Adrenal gland (tissue), 12 donors: ENCODE measurements around the gene DUSP8. TPM values are rescaled to one million over a fixed set of nuclear protein-coding genes. Genes with fewer than 3 reads are reported as not detected.
A peak's percentile ranks its signal among the peaks of the same experiment; 100 is the strongest.

Experiments used
- DNase-seq, 7 donors: peaks; one replicate each; pipeline ENCODE4 v3.0.0-alpha.2; 2019 to 2020
- H3K27ac ChIP-seq, 5 donors: fragments of 200-600 bp; sonication (generic) in 4 of 5; 1 replicate in 3 of 5; 2 replicates in 2 of 5; pipeline versions ENCODE4 v1.5.1 to v1.8.0; 2016 to 2020; ENCODE audit warnings: mild to moderate bottlenecking in 1 of 5
- H3K27me3 ChIP-seq: fragments of 200-600 bp; 2 replicates; pipeline ENCODE4 v1.8.0; 2021
- H3K36me3 ChIP-seq, 2 donors: fragments of 200-600 bp; replicated peaks in 1 of 2; 1 replicate in 1 of 2; 2 replicates in 1 of 2; pipeline versions ENCODE4 v1.5.1 to v1.8.0; 2018 to 2022
- H3K4me1 ChIP-seq, 2 donors: fragments of 200-600 bp; replicated peaks in 1 of 2; 1 replicate in 1 of 2; 2 replicates in 1 of 2; pipeline versions ENCODE4 v1.5.1 to v1.8.0; 2018 to 2021
- H3K4me3 ChIP-seq, 4 donors: fragments of 200-600 bp; sonication (generic) in 3 of 4; one replicate each; pipeline ENCODE4 v1.5.1; 2016 to 2018
- H3K9me3 ChIP-seq, 3 donors: fragments of 200-600 bp; sonication (generic) in 1 of 3; replicated peaks in 1 of 3; 1 replicate in 2 of 3; 2 replicates in 1 of 3; pipeline versions ENCODE4 v1.5.1 to v1.8.0; 2016 to 2021
- POLR2A ChIP-seq, 2 donors: fragments of 450-650 bp; IDR thresholded peaks; one replicate each; pipeline ENCODE4 v1.6.1; 2017; ENCODE audit warnings: antibody characterized with exemption in 2 of 2, mild to moderate bottlenecking in 2 of 2, moderate library complexity in 1 of 2
- WGBS, 4 donors: extraction: QIAGEN DNeasy Blood & Tissue Kit in 2 of 4; methylation state at CpG; one replicate each; pipeline versions ENCODE4 v1.1.5 to v1.1.7; 2013 to 2017; 5-methylcytosine and 5-hydroxymethylcytosine counted together
- intact Hi-C, 2 donors: fragments of 100-400 bp; cut with DNase I; formaldehyde crosslinking; loops; one replicate each; pipeline versions ENCODE4 v1.14.1 to v1.15.0; 2022 to 2023
- polyA plus RNA-seq, 3 donors: library from polyadenylated mRNA; stranded (reverse); fragments of 200-250 nt in 2 of 3; fragments of 350-450 nt in 1 of 3; fragmentation: Illumina TruSeq in 1 of 3; extraction: RNeasy Lipid Tissue Mini Kit (QIAGEN cat#74804) in 1 of 3; gene quantifications; one replicate each; pipeline ENCODE4 v1.2.3, GENCODE V29; 2013 to 2014
- total RNA-seq, 9 donors: library from RNA; depleted of rRNA in 4 of 9; stranded (reverse); fragments of >200 nt in 4 of 9; fragments of 120-200 nt in 1 of 9; fragmentation: NEBNext Ultra II Directional in 1 of 9; extraction: Animal tissue kit (Norgen Biotek cat#: 25700) in 1 of 9; gene quantifications; one replicate each; pipeline versions ENCODE4 v1.1.0 to v1.2.4, GENCODE V29; 2013 to 2023
- TF ChIP-seq, protein P1 (sequence below), 6 experiments: fragments of 450-650 bp in 4 of 6; fragments of 200-600 bp in 2 of 6; sonication (generic) in 1 of 6; IDR thresholded peaks; 1 replicate in 5 of 6; 2 replicates in 1 of 6; pipeline versions ENCODE4 v1.5.1 to v1.8.0; 2016 to 2021; ENCODE audit warnings: antibody characterized with exemption in 6 of 6, mild to moderate bottlenecking in 2 of 6, moderate library complexity in 1 of 6
- donor health status: healthy with polysubstance abuse.
- donor health status: Bipolar disorder and iron deficiency.
- donor health status: DM: yes; HTN: yes; CAD: no.
- donor health status: DM: no; HTN: no; CAD: no.
- donor health status: DM: no; HTN: no; CAD: no.
- donor health status: DM: yes; HTN: yes; CAD: no.

DUSP8 gene
- total and polyA plus RNA-seq, 12 donors: 0.22 to 6.3 (median 2.0) TPM

GRCh38 chr11:1570531-1570895 lies 1.6 kb downstream of the DUSP8 start:
- intact Hi-C loops: no loop called here
- peaks cover 18% of the 10 kb centered on the region for H3K27me3 ChIP-seq
- no peaks in the 10 kb centered on the region for H3K36me3 ChIP-seq
- 86 to 89% (median 87%) methylated on average over 5 to 8 of the region's 8 CpGs for WGBS, 4 donors
- no peak overlapping the region for H3K4me3 ChIP-seq
- H3K4me1 ChIP-seq: peaks cover 0 to 5% of the 10 kb centered on the region in 2 donors
- TF ChIP-seq POLR2A (IDR thresholded peaks at IDR 0.05): no peak
- TF ChIP-seq, protein P1, sequence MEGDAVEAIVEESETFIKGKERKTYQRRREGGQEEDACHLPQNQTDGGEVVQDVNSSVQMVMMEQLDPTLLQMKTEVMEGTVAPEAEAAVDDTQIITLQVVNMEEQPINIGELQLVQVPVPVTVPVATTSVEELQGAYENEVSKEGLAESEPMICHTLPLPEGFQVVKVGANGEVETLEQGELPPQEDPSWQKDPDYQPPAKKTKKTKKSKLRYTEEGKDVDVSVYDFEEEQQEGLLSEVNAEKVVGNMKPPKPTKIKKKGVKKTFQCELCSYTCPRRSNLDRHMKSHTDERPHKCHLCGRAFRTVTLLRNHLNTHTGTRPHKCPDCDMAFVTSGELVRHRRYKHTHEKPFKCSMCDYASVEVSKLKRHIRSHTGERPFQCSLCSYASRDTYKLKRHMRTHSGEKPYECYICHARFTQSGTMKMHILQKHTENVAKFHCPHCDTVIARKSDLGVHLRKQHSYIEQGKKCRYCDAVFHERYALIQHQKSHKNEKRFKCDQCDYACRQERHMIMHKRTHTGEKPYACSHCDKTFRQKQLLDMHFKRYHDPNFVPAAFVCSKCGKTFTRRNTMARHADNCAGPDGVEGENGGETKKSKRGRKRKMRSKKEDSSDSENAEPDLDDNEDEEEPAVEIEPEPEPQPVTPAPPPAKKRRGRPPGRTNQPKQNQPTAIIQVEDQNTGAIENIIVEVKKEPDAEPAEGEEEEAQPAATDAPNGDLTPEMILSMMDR (IDR thresholded peaks at IDR 0.05): no peak
- DNase-seq: peak in 1 of 7 donors; percentile 53
- H3K27ac ChIP-seq: no peak overlapping the region
- no peaks in the 10 kb centered on the region for H3K9me3 ChIP-seq

- TF ChIP-seq POLR2A (IDR thresholded peaks at IDR 0.05): no peak
- TF ChIP-seq, protein P1 (IDR thresholded peaks at IDR 0.05): no peak
- intact Hi-C loops: no loop called here
- Histone ChIP-seq H3K36me3 (no peaks in the 10 kb centered on the region), H3K9me3 (no peaks in the 10 kb centered on the region), H3K27me3 (peaks cover 18% of the 10 kb centered on the region), H3K4me1 (peaks cover 1 to 5% of the 10 kb centered on the region in 2 donors), H3K27ac (no peak overlapping the region), H3K4me3 (no peak overlapping the region)
- peak in 1 of 7 donors; percentile 25 for DNase-seq
- 76 to 77% (median 76%) methylated on average over 10 to 11 of the region's 11 CpGs for WGBS, 4 donors
Observed at GRCh38 chr11:1570001-1570453, 2.0 kb downstream of the DUSP8 start.

DNA sequence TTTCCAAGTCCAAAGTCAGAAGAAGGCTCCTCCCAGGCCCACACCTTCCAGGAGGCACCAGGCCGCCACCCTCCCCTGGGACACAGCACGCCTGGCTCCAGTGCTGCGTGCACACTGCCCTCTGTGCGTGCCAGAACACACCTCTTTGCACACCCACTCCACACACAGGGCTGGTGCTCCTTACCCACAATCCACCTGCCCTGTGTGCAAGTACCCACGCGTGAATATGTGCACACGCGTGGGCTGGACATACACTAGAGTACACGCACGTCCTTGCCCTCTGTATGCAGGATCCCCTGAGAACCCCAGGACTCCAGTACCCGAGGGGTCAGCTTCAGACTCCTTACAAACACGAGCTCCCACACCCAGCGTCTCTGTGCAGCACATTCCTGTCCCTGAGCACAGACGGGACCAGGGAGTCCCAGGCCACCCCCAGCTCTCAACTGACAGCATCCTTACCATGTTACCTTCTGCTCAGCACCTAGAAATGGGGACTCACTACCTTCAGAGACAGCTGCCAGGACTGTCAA lies 2.8 kb downstream of the DUSP8 start:
- no peak overlapping the region for H3K27ac ChIP-seq
- H3K9me3 ChIP-seq: no peaks in the 10 kb centered on the region
- H3K4me3 ChIP-seq: no peak overlapping the region
- 77 to 89% (median 83%) methylated on average over 11 to 14 of the region's 14 CpGs for WGBS, 4 donors
- no peaks in the 10 kb centered on the region for H3K36me3 ChIP-seq
- H3K4me1 ChIP-seq: peaks cover 8 to 10% of the 10 kb centered on the region in 2 donors
- peaks cover 18% of the 10 kb centered on the region for H3K27me3 ChIP-seq
- intact Hi-C loops: no loop called here
- DNase-seq: no peak
- TF ChIP-seq, protein P1 (IDR thresholded peaks at IDR 0.05): no peak
- no peak for TF ChIP-seq POLR2A (IDR thresholded peaks at IDR 0.05)

- H3K27ac ChIP-seq: no peak overlapping the region
- WGBS, 4 donors: 66 to 90% (median 71%) methylated on average over 2 to 13 of the region's 13 CpGs
- DNase-seq: peak in 1 of 7 donors; percentile 80
- H3K4me1 ChIP-seq: peaks cover 13 to 14% of the 10 kb centered on the region in 2 donors
- no peaks in the 10 kb centered on the region for H3K9me3 ChIP-seq
- peaks cover 10% of the 10 kb centered on the region for H3K27me3 ChIP-seq
- intact Hi-C loops: no loop called here
- H3K4me3 ChIP-seq: no peak overlapping the region
- H3K36me3 ChIP-seq: no peaks in the 10 kb centered on the region
- TF ChIP-seq, protein P1 (IDR thresholded peaks at IDR 0.05): no peak
- no peak for TF ChIP-seq POLR2A (IDR thresholded peaks at IDR 0.05)
Observed at GRCh38 chr11:1568441-1568911, 3.6 kb downstream of the DUSP8 start.
